GM19099 (cell line): Measurements from ENCODE around the gene OLFML2B.

ENCODE experiments used
- POLR2A ChIP-seq: IDR thresholded peaks from 3 replicates; pipeline ENCODE4 v1.6.1; 2011; ENCODE audit warnings: low read depth; ENCODE audit not compliant: insufficient read length; ENCODE audit errors: extremely low read depth

The OLFML2B gene

GRCh38 chr1:161999301-162000052 is 24.2 kb downstream of the OLFML2B start:
- no peak for TF ChIP-seq POLR2A

GRCh38 chr1:161998811-161999210 is 24.9 kb downstream of the OLFML2B start:
- TF ChIP-seq POLR2A, result no peak

GRCh38 chr1:161997152-161997551 is 26.5 kb downstream of the OLFML2B start:
- no peak for TF ChIP-seq POLR2A

GRCh38 chr1:161994175-161994668 is 29.4 kb downstream of the OLFML2B start:
- no peak for TF ChIP-seq POLR2A

- no peak for TF ChIP-seq POLR2A
Observed at GRCh38 chr1:161993576-161993975, 30.1 kb downstream of the OLFML2B start.

GRCh38 chr1:161989786-161990185 is 33.9 kb downstream of the OLFML2B start:
- TF ChIP-seq POLR2A, result no peak

GRCh38 chr1:161989108-161989507 is 34.6 kb downstream of the OLFML2B start:
- TF ChIP-seq POLR2A, result no peak

- no peak for TF ChIP-seq POLR2A
Observed at GRCh38 chr1:161988413-161988812, 35.3 kb downstream of the OLFML2B start.

- TF ChIP-seq POLR2A, result no peak
Observed at GRCh38 chr1:161987872-161988271, 35.8 kb downstream of the OLFML2B start.

- no peak for TF ChIP-seq POLR2A
Observed at GRCh38 chr1:161987303-161987702, 36.4 kb downstream of the OLFML2B start.

GRCh38 chr1:161986328-161986727 is 37.3 kb downstream of the OLFML2B start:
- no peak for TF ChIP-seq POLR2A

GRCh38 chr1:161985301-161985822 is 38.3 kb downstream of the OLFML2B start:
- no peak for TF ChIP-seq POLR2A

GRCh38 chr1:161983725-161984124 is 39.9 kb downstream of the OLFML2B start:
- TF ChIP-seq POLR2A, result no peak

- no peak for TF ChIP-seq POLR2A
Observed at GRCh38 chr1:161982917-161983316, 40.8 kb downstream of the OLFML2B start.

GRCh38 chr1:161982507-161982895 is 41.2 kb downstream of the OLFML2B start:
- no peak for TF ChIP-seq POLR2A

- TF ChIP-seq POLR2A, result no peak
Observed at GRCh38 chr1:161981735-161982506, 41.7 kb downstream of the OLFML2B start.
